ENCODE measurements around the gene NOP14. TPM values are rescaled to one million over a fixed set of nuclear protein-coding genes. Genes with fewer than 3 reads are reported as not detected.

Gene NOP14
- total and polyA plus RNA-seq, 4 donors, result 13.3 to 25.4 (median 19.7) TPM

GRCh38 chr4:2964706-2965258 is 1.6 kb upstream of the NOP14 start:
- 53 to 65% methylated on average over 5 of the region's 5 CpGs for WGBS, 2 donors
- peak overlapping the region; percentile 19 to 71 for H3K9ac ChIP-seq (ENCODE audit: insufficient read depth in 1 of 2, low read length in 2 of 2)
- peaks cover 0 to 3% (median under 1%) of the 10 kb centered on the region in 4 donors for H3K36me3 ChIP-seq (ENCODE audit: control insufficient read depth in 4 of 4, insufficient read depth in 4 of 4, low read length in 4 of 4)
- TF ChIP-seq, protein P1, sequence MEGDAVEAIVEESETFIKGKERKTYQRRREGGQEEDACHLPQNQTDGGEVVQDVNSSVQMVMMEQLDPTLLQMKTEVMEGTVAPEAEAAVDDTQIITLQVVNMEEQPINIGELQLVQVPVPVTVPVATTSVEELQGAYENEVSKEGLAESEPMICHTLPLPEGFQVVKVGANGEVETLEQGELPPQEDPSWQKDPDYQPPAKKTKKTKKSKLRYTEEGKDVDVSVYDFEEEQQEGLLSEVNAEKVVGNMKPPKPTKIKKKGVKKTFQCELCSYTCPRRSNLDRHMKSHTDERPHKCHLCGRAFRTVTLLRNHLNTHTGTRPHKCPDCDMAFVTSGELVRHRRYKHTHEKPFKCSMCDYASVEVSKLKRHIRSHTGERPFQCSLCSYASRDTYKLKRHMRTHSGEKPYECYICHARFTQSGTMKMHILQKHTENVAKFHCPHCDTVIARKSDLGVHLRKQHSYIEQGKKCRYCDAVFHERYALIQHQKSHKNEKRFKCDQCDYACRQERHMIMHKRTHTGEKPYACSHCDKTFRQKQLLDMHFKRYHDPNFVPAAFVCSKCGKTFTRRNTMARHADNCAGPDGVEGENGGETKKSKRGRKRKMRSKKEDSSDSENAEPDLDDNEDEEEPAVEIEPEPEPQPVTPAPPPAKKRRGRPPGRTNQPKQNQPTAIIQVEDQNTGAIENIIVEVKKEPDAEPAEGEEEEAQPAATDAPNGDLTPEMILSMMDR (IDR thresholded peaks at IDR 0.05; ENCODE audit: control extremely low read depth, extremely low read depth), result no peak
- H3K27me3 ChIP-seq (ENCODE audit: control insufficient read depth in 3 of 3, insufficient read depth in 3 of 3, low read length in 2 of 3), result no peaks in the 10 kb centered on the region
- ATAC-seq (ENCODE audit: insufficient read depth, low FRiP score), result no peak
- DNase-seq, result peak in 2 of 3 donors; percentile 31 to 42
- H3K27ac ChIP-seq (ENCODE audit: low read depth in 1 of 2, low read length in 1 of 2), result no peak overlapping the region
- H3K9me3 ChIP-seq (ENCODE audit: control insufficient read depth in 4 of 4, insufficient read depth in 3 of 4, low read length in 3 of 4), result peaks cover 0 to 2% (median 0%) of the 10 kb centered on the region in 4 donors
- no peak overlapping the region for H3K4me3 ChIP-seq
- H3K4me1 ChIP-seq (ENCODE audit: control insufficient read depth in 5 of 5, insufficient read depth in 5 of 5, low read length in 5 of 5), result peaks cover 0 to 30% (median 11%) of the 10 kb centered on the region in 5 donors

GRCh38 chr4:2963966-2964471 is 813 bp upstream of the NOP14 start:
- DNase-seq (peak in 2 of 3 donors; percentile 13 to 18), ATAC-seq (ENCODE audit: insufficient read depth, low FRiP score) (peak; percentile 41)
- Histone ChIP-seq H3K4me3 (peak overlapping the region; percentile 94), H3K4me1 (ENCODE audit: control insufficient read depth in 5 of 5, insufficient read depth in 5 of 5, low read length in 5 of 5) (peaks cover 0 to 30% (median 11%) of the 10 kb centered on the region in 5 donors), H3K9me3 (ENCODE audit: control insufficient read depth in 4 of 4, insufficient read depth in 3 of 4, low read length in 3 of 4) (peaks cover 0 to 2% (median 0%) of the 10 kb centered on the region in 4 donors), H3K36me3 (ENCODE audit: control insufficient read depth in 4 of 4, insufficient read depth in 4 of 4, low read length in 4 of 4) (peaks cover 0 to 3% (median under 1%) of the 10 kb centered on the region in 4 donors), H3K27me3 (ENCODE audit: control insufficient read depth in 3 of 3, insufficient read depth in 3 of 3, low read length in 2 of 3) (no peaks in the 10 kb centered on the region), H3K9ac (ENCODE audit: insufficient read depth in 1 of 2, low read length in 2 of 2) (peak overlapping the region; percentile 19 to 71), H3K27ac (ENCODE audit: low read depth in 1 of 2, low read length in 1 of 2) (peak overlapping the region; percentile 74 to 77)
- TF ChIP-seq, protein P1 (IDR thresholded peaks at IDR 0.05; ENCODE audit: control extremely low read depth, extremely low read depth), result no peak
- 1 to 2% methylated on average over 27 to 38 of the region's 38 CpGs for WGBS, 2 donors

- peak in 2 of 3 donors; percentile 52 to 54 for DNase-seq
- H3K4me1 ChIP-seq (ENCODE audit: control insufficient read depth in 5 of 5, insufficient read depth in 5 of 5, low read length in 5 of 5), result peaks cover 0 to 30% (median 11%) of the 10 kb centered on the region in 5 donors
- H3K9ac ChIP-seq (ENCODE audit: insufficient read depth in 1 of 2, low read length in 2 of 2), result peak overlapping the region; percentile 51 to 61
- 0% methylated on average over 40 of the region's 40 CpGs for WGBS, 2 donors
- H3K9me3 ChIP-seq (ENCODE audit: control insufficient read depth in 4 of 4, insufficient read depth in 3 of 4, low read length in 3 of 4), result peaks cover 0 to 2% (median 0%) of the 10 kb centered on the region in 4 donors
- peaks cover 2 to 6% (median 3%) of the 10 kb centered on the region in 4 donors for H3K36me3 ChIP-seq (ENCODE audit: control insufficient read depth in 4 of 4, insufficient read depth in 4 of 4, low read length in 4 of 4)
- H3K27ac ChIP-seq (ENCODE audit: low read depth in 1 of 2, low read length in 1 of 2), result peak overlapping the region; percentile 88 to 92
- TF ChIP-seq, protein P1 (IDR thresholded peaks at IDR 0.05; ENCODE audit: control extremely low read depth, extremely low read depth), result no peak
- no peaks in the 10 kb centered on the region for H3K27me3 ChIP-seq (ENCODE audit: control insufficient read depth in 3 of 3, insufficient read depth in 3 of 3, low read length in 2 of 3)
- H3K4me3 ChIP-seq, result peak overlapping the region; percentile 94
- ATAC-seq (ENCODE audit: insufficient read depth, low FRiP score), result peak; percentile 21
Measured at GRCh38 chr4:2962614-2963174, 512 bp downstream of the NOP14 start.
